K562 (cell line): ENCODE results near the gene STK25. TPM values are rescaled to one million over a fixed set of nuclear protein-coding genes. Genes with fewer than 3 reads are reported as not detected.

ENCODE experiments used
- ETS2 ChIP-seq: IDR thresholded peaks from 2 replicates; pipeline ENCODE4 v1.6.1; 2016; ENCODE audit warnings: borderline replicate concordance, missing genetic modification characterization, mild to moderate bottlenecking, moderate library complexity, missing compliant biosample characterization; ENCODE audit not compliant: poor library complexity, severe bottlenecking
- HDAC1 ChIP-seq, 2 experiments: fragments of 450-650 bp; IDR thresholded peaks; 2 replicates each; pipeline ENCODE4 v1.6.1; 2016 to 2017; ENCODE audit warnings: inconsistent platforms in 1 of 2, mild to moderate bottlenecking in 1 of 2, moderate library complexity in 1 of 2
- SMARCB1 ChIP-seq: IDR thresholded peaks from 2 replicates; pipeline ENCODE4 v1.6.1; 2011; ENCODE audit warnings: improper control_type of control experiment, low read depth; ENCODE audit not compliant: insufficient read length
- ZEB2 ChIP-seq: fragments of 450-650 bp; IDR thresholded peaks from 2 replicates; pipeline ENCODE4 v1.6.1; 2016
- polyA plus RNA-seq, 8 experiments: library from polyadenylated mRNA; depleted of rRNA in 4 of 8; stranded (reverse) in 5 of 8; unstranded in 3 of 8; fragments of >200 nt; fragmentation: Nextera tagmentation in 2 of 8; fragmentation: Illumina TruSeq in 1 of 8; extraction: Ambion mirVana in 2 of 8; extraction: Trizol in 1 of 8; gene quantifications; 2 replicates each; pipeline versions ENCODE4 v1.2.1 to v1.2.3, GENCODE V29; 2011 to 2014; ENCODE audit warnings: inconsistent platforms in 1 of 8, missing spikeins in 1 of 8
- total RNA-seq, 7 experiments: library from RNA; depleted of rRNA in 6 of 7; stranded (reverse); fragments of >200 nt in 6 of 7; fragmentation: Illumina TruSeq in 2 of 7; extraction: Trizol in 2 of 7; gene quantifications; 2 replicates each; pipeline versions ENCODE4 v1.2.1 to v1.2.3, GENCODE V29; 2011 to 2021; ENCODE audit warnings: low replicate concordance in 1 of 7
- TF ChIP-seq, protein P1 (sequence below): fragments of 150-350 bp; IDR thresholded peaks from 2 replicates; pipeline ENCODE4 v1.6.1; 2014; ENCODE audit warnings: low read depth, mild to moderate bottlenecking, low read length, borderline replicate concordance
- TF ChIP-seq, protein P2 (sequence below): fragments of 200-800 bp; sonication (Bioruptor generic); IDR thresholded peaks from 2 replicates; pipeline ENCODE4 v1.6.1; 2016; ENCODE audit warnings: missing genetic modification characterization, missing compliant biosample characterization
- TF ChIP-seq, protein P3 (sequence below): fragments of 250-450 bp; sonication (Bioruptor Pico); IDR thresholded peaks from 2 replicates; pipeline ENCODE4 v1.4.0; 2020
- TF ChIP-seq, protein P4 (sequence below): sonication (generic); formaldehyde crosslinking; IDR thresholded peaks from 2 replicates; pipeline ENCODE4 v1.9.0; 2022; ENCODE audit warnings: mild to moderate bottlenecking, missing genetic modification reagents

Gene STK25
- total and polyA plus RNA-seq, 9 of the 15 experiments (the other 6 are each of a cell fraction or from before 2014, with no cell fraction given), result 5.4 to 177 (median 116) TPM

DNA sequence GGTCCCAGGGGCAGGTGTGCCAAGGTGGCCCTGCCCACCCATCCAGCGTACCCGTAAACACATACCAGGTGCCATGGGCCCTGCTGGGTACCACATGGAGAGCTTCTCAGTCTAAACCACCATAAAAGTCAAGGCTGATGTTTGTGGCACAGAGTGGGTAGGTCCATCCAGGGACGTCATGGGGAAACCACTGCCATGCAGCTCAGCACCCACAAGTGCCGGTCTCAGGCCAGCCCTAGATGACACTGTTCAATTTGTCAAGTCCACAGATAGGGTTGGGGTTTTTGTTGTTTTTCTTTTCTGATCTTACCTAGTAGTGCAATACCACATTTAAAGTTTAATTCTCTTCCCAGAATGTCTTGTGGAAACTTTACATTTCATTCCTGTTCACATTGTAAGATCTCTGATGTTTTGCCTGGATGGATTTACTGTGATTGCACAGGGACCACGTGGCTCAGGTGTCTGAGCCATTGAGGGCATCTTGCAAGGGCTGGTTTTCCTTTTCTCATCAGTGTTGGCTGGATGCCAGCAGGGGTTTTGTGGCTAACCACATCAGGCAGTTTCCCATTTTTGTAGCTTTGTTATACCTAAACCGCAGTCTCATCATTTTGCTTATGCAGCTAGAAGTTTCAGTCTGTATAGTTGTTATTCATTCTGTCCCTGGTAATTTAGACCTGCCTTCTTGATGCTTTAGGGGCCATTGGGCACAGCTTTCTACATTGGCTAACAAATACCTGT lies 64.7 kb downstream of the STK25 start (continued):
- TF ChIP-seq, protein P1, sequence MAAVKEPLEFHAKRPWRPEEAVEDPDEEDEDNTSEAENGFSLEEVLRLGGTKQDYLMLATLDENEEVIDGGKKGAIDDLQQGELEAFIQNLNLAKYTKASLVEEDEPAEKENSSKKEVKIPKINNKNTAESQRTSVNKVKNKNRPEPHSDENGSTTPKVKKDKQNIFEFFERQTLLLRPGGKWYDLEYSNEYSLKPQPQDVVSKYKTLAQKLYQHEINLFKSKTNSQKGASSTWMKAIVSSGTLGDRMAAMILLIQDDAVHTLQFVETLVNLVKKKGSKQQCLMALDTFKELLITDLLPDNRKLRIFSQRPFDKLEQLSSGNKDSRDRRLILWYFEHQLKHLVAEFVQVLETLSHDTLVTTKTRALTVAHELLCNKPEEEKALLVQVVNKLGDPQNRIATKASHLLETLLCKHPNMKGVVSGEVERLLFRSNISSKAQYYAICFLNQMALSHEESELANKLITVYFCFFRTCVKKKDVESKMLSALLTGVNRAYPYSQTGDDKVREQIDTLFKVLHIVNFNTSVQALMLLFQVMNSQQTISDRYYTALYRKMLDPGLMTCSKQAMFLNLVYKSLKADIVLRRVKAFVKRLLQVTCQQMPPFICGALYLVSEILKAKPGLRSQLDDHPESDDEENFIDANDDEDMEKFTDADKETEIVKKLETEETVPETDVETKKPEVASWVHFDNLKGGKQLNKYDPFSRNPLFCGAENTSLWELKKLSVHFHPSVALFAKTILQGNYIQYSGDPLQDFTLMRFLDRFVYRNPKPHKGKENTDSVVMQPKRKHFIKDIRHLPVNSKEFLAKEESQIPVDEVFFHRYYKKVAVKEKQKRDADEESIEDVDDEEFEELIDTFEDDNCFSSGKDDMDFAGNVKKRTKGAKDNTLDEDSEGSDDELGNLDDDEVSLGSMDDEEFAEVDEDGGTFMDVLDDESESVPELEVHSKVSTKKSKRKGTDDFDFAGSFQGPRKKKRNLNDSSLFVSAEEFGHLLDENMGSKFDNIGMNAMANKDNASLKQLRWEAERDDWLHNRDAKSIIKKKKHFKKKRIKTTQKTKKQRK, result no peak
- TF ChIP-seq HDAC1 (IDR thresholded peaks at IDR 0.05), result 0 out of 4 replicates have a peak, but pooled peaks of 1 of the 2 experiments have one; percentile 40
- TF ChIP-seq, protein P2, sequence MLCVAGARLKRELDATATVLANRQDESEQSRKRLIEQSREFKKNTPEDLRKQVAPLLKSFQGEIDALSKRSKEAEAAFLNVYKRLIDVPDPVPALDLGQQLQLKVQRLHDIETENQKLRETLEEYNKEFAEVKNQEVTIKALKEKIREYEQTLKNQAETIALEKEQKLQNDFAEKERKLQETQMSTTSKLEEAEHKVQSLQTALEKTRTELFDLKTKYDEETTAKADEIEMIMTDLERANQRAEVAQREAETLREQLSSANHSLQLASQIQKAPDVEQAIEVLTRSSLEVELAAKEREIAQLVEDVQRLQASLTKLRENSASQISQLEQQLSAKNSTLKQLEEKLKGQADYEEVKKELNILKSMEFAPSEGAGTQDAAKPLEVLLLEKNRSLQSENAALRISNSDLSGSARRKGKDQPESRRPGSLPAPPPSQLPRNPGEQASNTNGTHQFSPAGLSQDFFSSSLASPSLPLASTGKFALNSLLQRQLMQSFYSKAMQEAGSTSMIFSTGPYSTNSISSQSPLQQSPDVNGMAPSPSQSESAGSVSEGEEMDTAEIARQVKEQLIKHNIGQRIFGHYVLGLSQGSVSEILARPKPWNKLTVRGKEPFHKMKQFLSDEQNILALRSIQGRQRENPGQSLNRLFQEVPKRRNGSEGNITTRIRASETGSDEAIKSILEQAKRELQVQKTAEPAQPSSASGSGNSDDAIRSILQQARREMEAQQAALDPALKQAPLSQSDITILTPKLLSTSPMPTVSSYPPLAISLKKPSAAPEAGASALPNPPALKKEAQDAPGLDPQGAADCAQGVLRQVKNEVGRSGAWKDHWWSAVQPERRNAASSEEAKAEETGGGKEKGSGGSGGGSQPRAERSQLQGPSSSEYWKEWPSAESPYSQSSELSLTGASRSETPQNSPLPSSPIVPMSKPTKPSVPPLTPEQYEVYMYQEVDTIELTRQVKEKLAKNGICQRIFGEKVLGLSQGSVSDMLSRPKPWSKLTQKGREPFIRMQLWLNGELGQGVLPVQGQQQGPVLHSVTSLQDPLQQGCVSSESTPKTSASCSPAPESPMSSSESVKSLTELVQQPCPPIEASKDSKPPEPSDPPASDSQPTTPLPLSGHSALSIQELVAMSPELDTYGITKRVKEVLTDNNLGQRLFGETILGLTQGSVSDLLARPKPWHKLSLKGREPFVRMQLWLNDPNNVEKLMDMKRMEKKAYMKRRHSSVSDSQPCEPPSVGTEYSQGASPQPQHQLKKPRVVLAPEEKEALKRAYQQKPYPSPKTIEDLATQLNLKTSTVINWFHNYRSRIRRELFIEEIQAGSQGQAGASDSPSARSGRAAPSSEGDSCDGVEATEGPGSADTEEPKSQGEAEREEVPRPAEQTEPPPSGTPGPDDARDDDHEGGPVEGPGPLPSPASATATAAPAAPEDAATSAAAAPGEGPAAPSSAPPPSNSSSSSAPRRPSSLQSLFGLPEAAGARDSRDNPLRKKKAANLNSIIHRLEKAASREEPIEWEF (CRISPR knock-in tag), result no peak
- TF ChIP-seq ETS2, result no peak
- no peak for TF ChIP-seq SMARCB1
- TF ChIP-seq ZEB2, result 0 out of 2 replicates have a peak, but pooled peaks have one; percentile 30
- TF ChIP-seq, protein P3, sequence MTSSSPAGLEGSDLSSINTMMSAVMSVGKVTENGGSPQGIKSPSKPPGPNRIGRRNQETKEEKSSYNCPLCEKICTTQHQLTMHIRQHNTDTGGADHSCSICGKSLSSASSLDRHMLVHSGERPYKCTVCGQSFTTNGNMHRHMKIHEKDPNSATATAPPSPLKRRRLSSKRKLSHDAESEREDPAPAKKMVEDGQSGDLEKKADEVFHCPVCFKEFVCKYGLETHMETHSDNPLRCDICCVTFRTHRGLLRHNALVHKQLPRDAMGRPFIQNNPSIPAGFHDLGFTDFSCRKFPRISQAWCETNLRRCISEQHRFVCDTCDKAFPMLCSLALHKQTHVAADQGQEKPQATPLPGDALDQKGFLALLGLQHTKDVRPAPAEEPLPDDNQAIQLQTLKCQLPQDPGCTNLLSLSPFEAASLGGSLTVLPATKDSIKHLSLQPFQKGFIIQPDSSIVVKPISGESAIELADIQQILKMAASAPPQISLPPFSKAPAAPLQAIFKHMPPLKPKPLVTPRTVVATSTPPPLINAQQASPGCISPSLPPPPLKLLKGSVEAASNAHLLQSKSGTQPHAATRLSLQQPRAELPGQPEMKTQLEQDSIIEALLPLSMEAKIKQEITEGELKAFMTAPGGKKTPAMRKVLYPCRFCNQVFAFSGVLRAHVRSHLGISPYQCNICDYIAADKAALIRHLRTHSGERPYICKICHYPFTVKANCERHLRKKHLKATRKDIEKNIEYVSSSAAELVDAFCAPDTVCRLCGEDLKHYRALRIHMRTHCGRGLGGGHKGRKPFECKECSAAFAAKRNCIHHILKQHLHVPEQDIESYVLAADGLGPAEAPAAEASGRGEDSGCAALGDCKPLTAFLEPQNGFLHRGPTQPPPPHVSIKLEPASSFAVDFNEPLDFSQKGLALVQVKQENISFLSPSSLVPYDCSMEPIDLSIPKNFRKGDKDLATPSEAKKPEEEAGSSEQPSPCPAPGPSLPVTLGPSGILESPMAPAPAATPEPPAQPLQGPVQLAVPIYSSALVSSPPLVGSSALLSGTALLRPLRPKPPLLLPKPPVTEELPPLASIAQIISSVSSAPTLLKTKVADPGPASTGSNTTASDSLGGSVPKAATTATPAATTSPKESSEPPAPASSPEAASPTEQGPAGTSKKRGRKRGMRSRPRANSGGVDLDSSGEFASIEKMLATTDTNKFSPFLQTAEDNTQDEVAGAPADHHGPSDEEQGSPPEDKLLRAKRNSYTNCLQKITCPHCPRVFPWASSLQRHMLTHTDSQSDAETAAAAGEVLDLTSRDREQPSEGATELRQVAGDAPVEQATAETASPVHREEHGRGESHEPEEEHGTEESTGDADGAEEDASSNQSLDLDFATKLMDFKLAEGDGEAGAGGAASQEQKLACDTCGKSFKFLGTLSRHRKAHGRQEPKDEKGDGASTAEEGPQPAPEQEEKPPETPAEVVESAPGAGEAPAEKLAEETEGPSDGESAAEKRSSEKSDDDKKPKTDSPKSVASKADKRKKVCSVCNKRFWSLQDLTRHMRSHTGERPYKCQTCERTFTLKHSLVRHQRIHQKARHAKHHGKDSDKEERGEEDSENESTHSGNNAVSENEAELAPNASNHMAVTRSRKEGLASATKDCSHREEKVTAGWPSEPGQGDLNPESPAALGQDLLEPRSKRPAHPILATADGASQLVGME (CRISPR knock-in tag), result no peak
- TF ChIP-seq, protein P4, sequence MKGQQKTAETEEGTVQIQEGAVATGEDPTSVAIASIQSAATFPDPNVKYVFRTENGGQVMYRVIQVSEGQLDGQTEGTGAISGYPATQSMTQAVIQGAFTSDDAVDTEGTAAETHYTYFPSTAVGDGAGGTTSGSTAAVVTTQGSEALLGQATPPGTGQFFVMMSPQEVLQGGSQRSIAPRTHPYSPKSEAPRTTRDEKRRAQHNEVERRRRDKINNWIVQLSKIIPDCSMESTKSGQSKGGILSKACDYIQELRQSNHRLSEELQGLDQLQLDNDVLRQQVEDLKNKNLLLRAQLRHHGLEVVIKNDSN (CRISPR knock-in tag), result peak; percentile 44
